Activated T-cell treated with anti-CD3 and anti-CD28 coated beads, Interleukin-2, amount 50 U/mL, for 4 hours (primary cell): ENCODE measurements around the gene EIF6. TPM values are rescaled to one million over a fixed set of nuclear protein-coding genes. Genes with fewer than 3 reads are reported as not detected.
A peak's percentile ranks its signal among the peaks of the same experiment; 100 is the strongest.

Experiments
- ATAC-seq, 2 donors: fragments of 200-7000 bp; cut with Tn5 transposase; one replicate each; pipeline ENCODE4 v1.10.0; 2021
- DNase-seq: peaks from one replicate; pipeline ENCODE4 v3.0.0-alpha.2; 2020
- H3K27me3 Mint-ChIP-seq: one replicate; pipeline ENCODE4 v1.8.0; 2021; ENCODE audit warnings: low read depth, mixed read lengths
- H3K36me3 Mint-ChIP-seq: one replicate; pipeline ENCODE4 v1.8.0; 2022; ENCODE audit warnings: mixed read lengths; ENCODE audit not compliant: insufficient read depth
- H3K4me1 Mint-ChIP-seq: one replicate; pipeline ENCODE4 v1.8.0; 2021; ENCODE audit warnings: low read depth, mixed read lengths
- H3K4me3 Mint-ChIP-seq: one replicate; pipeline ENCODE4 v1.8.0; 2021; ENCODE audit warnings: mild to moderate bottlenecking, moderate library complexity, mixed read lengths
- H3K9me3 Mint-ChIP-seq: one replicate; pipeline ENCODE4 v1.8.0; 2021; ENCODE audit warnings: mixed read lengths
- total RNA-seq, 3 donors: library from RNA; stranded (reverse); gene quantifications; one replicate each; pipeline ENCODE4 v1.2.1, GENCODE V29; 2021

Gene EIF6
- total RNA-seq, 3 donors from 2014 or later = 307 to 331 (median 310) TPM

DNA sequence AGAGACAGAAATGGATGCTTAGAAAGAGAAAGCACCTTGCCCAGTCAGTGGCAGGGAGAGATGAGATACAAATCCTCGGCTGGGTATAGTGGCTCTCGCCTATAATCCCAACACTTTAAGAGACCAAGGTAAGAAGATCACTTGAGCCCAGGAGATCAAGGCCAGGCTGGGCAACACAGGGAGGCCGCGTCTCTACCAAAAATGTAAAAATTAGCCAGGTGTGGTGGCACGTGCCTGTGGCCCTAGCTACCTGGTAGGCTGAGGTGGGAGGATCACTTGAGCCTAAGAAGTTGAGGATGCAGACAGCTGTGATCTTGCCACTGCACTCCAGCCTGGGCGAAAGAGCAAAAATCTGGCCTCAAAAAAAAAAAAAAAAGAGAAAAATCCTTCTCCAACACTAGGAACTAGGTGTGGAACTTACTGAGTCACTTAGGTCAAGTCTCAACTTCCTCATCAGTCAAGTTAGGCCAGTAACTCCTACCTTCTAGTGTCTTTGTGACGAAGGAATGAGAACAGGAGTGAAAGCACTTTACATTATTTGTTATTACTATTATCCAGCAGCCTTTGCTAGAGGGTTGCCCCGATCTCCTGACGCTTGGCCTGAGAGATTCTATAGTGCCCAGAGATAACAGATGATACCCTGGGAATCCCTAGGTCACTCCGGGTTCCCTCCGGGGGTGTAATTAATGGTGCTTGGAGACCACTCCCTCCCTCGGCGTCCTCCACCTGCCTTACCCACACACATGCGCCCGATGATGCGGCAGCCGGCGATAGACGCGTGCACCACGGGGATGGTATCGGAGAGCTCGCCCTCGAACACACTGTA, 918 bp downstream of the EIF6 start:
- peaks cover 21% of the 10 kb centered on the region for H3K36me3 Mint-ChIP-seq
- DNase-seq = no peak
- peak in 1 of 2 donors; percentile 52 for ATAC-seq

DNA sequence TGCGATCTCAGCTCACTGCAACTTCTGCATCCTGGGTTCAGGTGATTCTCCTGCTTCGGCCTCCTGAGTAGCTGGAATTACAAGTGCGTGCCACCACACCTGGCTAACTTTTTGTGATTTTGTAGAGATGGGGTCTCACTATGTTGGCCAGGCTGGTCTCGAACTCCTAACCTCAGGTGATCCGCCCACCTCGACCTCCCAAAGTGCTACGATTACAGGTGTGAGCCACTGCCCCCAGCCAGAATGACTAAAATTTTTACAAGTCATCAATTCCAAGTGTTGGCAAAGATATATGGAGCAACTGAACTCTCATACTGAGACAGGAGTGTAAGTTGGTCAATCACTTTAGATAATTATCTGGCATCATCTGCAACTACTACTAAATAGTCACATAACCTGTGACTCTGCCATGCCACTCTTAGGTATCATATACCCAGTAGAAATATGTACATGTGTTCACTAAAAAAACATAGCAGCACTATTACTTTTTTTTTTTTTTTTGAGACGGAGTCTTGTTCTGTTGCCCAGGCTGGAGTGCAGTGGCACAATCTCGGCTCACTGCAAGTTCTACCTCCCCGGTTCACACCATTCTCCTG, 3.0 kb downstream of the EIF6 start:
- Mint-ChIP-seq H3K36me3 (peaks cover 24% of the 10 kb centered on the region), H3K9me3 (no peaks in the 10 kb centered on the region), H3K27me3 (no peaks in the 10 kb centered on the region), H3K4me3 (no peak overlapping the region), H3K4me1 (peaks cover 36% of the 10 kb centered on the region)
- DNase-seq = no peak
- no peak for ATAC-seq

More for the DNA sequence above, 918 bp downstream of the EIF6 start:
- Mint-ChIP-seq H3K4me1 (peaks cover 29% of the 10 kb centered on the region), H3K9me3 (no peaks in the 10 kb centered on the region), H3K4me3 (peak overlapping the region; percentile 84), H3K27me3 (no peaks in the 10 kb centered on the region)

DNA sequence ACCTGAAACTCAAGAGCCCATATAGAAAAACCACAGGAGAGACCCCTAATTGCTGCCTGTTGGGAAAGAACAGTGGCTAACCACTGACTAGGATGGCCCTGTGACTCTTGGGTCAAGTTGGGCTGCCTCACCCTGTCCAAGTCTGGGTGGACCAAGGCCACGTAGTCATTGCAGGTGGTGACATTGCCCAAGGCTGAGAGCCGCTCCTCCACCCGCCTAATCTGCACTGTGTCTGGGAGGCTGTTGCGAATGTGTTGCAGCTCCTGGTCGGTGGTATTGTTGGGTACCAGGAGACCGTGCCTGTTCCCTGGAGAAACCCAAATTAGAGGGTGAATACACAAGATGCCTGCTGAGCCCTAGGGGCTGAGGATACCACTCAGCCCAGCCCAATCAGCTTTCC, 4.0 kb downstream of the EIF6 start:
- no peak for ATAC-seq
- DNase-seq = no peak
- H3K4me3 Mint-ChIP-seq = no peak overlapping the region
- no peaks in the 10 kb centered on the region for H3K27me3 Mint-ChIP-seq
- peaks cover 38% of the 10 kb centered on the region for H3K4me1 Mint-ChIP-seq
- no peaks in the 10 kb centered on the region for H3K9me3 Mint-ChIP-seq
- H3K36me3 Mint-ChIP-seq = peaks cover 24% of the 10 kb centered on the region

DNA sequence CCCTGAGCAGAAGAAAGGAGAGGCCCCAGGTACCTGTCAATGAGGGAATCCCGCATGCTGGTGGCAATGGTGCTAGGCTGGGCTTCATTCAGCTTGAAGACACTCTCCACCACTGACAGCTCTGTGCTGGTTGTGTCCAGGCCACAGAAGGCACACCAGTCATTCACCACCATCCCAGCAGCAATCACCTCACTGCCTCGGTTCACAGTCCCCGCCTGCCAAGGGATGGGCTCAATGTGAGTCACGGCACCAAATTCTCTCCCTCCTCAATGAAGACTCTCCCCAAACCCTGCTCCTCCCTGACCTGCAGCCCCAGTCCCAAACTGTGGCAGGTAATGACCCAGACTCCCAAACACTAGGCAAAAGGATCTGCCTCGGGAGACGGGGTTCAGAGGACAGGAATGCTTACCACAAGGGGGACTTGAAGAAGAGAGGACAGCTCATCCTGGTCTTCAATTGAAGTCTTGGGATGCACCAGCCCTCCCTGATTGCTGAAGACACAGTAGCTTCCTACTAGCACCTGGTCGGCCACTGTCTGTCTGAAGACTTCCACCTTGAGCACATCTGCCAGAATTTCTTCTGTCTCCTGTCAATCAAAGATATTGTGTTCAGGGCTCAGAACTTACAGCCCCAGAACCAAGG, 4.9 kb downstream of the EIF6 start:
- DNase-seq (no peak), ATAC-seq (no peak)
- Mint-ChIP-seq H3K4me1 (peaks cover 32% of the 10 kb centered on the region), H3K9me3 (no peaks in the 10 kb centered on the region), H3K4me3 (no peak overlapping the region), H3K27me3 (no peaks in the 10 kb centered on the region), H3K36me3 (peaks cover 24% of the 10 kb centered on the region)

DNA sequence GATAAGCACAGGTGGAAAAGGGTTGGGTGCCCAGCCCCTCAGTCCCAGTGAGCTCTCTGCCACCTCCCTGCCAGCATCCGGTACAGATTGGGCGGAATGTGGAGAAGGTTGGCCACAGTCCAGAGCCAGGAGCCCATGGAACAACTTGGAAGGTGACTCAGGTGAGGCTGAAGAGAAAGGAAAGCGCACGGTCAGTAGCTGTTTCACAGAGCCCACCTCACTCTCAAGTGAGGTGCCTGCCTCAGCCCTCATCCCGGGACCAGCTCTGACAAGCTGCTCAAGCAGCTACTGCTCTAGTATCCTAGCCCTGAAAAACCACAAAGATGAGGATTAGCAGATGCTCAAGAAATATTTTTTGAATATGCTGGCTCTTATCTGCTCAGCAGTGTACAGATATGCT, 5.5 kb downstream of the EIF6 start:
- Mint-ChIP-seq H3K4me1 (peaks cover 32% of the 10 kb centered on the region), H3K27me3 (no peaks in the 10 kb centered on the region), H3K9me3 (no peaks in the 10 kb centered on the region), H3K36me3 (peaks cover 24% of the 10 kb centered on the region), H3K4me3 (no peak overlapping the region)
- no peak for ATAC-seq
- no peak for DNase-seq

DNA sequence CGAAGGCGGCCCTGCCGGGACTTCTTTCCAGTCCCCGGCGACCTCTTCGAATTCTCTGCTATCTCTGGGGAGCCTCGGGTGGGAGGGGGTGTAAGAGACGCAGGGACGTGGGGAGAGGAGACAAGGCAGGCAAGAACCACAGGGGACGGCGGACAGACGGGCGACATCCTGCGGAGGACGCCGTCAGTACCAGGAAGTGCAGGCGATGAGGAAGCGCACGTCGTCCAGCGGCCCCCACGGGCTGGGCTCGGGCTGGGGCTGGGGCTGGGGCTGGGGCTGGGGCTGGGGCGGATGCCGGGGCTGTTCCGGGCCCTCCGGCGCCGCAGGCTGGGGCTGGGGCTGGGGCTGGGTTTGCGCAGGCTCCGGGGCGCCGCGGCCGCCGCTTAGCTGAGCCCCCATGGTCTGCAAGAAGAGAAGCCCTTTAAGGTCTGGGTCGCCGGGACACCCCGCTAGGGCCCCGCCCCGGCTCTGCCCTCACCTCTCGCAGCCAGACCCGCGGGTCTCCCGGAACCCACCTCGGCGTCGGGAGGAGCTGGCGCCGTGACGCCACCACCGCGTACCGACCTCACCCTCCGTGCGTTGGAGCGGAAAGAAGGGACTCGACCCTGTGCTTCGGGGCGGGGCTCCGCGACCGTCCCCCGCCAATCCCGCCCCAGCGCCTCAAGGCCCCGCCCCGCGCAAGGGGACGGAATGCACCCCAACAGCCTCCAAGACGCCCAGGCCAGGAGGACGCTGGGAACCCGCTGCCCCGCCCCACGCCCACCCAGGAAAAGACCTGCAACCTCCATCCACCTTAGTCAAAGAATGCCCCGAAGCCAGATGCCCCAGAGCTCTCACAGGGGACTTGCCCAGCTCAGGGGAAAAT, 6.8 kb downstream of the EIF6 start, which contains the start of gene MMP24OS:
MMP24OS (minus strand) TSS at position 592 of the 865 bp plus-strand sequence; CDS start at position 399, 193 bp downstream.
- H3K36me3 Mint-ChIP-seq = peaks cover 24% of the 10 kb centered on the region
- ATAC-seq = peak; percentile 95 to 96

DNA sequence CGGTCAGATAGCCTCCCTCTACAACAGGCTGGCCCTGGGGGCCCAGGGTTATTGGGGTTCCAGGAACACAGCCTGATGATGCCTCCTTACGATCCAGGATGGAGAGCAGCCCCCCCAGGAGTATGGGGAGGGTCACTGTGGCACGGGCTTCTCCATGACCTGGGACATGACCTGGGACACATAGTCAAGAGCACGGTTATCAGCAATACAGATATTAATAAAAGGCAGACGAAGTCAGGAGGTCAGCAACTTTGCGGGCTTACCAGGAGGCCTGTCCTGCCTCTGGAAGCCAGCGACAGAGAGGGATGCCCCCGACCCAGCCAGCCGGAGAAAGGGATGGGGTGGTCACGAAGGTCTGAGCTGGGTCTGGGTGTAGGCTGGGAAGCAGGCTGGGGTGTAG, 7.4 kb downstream of the EIF6 start:
- Mint-ChIP-seq H3K9me3 (no peaks in the 10 kb centered on the region), H3K36me3 (peaks cover 22% of the 10 kb centered on the region), H3K4me1 (peaks cover 20% of the 10 kb centered on the region), H3K27me3 (no peaks in the 10 kb centered on the region), H3K4me3 (peak overlapping the region; percentile 88)
- no peak for ATAC-seq
- DNase-seq = no peak

More for the DNA sequence above, 6.8 kb downstream of the EIF6 start, which contains the start of gene MMP24OS:
- no peaks in the 10 kb centered on the region for H3K27me3 Mint-ChIP-seq
- H3K4me1 Mint-ChIP-seq = peaks cover 24% of the 10 kb centered on the region
- peak; percentile 84 for DNase-seq
- H3K4me3 Mint-ChIP-seq = peak within 1 kb of the TSS; percentile 88
- no peaks in the 10 kb centered on the region for H3K9me3 Mint-ChIP-seq

DNA sequence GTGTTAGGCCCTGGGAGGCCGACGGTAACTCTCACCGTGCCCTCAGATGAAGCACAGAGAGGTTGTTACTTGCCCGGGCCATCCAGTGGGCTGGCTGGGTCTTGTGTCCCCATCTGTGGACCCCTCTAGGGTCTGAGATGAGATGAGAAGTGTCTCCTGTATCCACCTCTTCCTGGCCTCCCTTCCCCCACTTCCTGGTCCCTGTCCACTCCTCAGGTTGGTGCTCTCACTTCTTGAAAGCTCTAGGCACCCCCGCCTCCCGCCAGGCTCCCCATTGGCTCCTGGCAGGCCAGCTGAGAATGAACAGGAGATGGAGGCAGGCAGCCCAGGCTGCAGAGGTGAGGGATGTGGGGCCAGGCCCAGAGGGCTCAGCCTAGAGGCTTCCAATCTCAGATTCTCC, 8.2 kb downstream of the EIF6 start:
- H3K4me3 Mint-ChIP-seq = peak overlapping the region; percentile 88
- no peaks in the 10 kb centered on the region for H3K27me3 Mint-ChIP-seq
- H3K9me3 Mint-ChIP-seq = no peaks in the 10 kb centered on the region
- peaks cover 20% of the 10 kb centered on the region for H3K36me3 Mint-ChIP-seq
- peaks cover 19% of the 10 kb centered on the region for H3K4me1 Mint-ChIP-seq
- DNase-seq (no peak), ATAC-seq (no peak)

DNA sequence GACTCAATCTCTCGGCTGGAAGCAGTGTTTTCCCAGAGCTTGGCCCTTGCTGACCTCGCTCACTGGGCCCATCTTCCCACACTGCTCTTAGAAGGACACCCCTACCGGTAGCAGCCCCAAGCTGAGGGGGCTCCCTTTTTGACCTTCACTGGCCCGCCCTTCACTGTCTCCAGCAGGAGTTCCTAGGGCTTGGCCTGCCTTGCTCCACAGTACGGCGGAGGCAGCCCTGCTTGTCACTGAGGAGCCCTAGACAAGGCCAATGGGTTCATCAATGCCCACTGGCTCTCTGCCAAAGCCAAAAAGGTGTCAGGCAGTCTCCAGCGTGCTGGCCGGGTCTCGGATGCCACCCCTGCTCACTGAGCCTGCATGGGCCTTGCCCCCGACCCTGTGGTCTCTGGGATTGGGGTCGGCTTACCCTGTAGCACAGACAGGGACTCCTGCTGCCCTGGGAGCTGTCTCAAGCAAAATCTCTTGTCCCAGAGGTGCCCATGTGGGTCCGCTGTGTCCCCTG, 8.8 kb downstream of the EIF6 start:
- peaks cover 24% of the 10 kb centered on the region for H3K36me3 Mint-ChIP-seq
- no peaks in the 10 kb centered on the region for H3K9me3 Mint-ChIP-seq
- no peak for DNase-seq
- H3K27me3 Mint-ChIP-seq = no peaks in the 10 kb centered on the region
- no peak for ATAC-seq
- H3K4me1 Mint-ChIP-seq = peaks cover 19% of the 10 kb centered on the region
- H3K4me3 Mint-ChIP-seq = peak overlapping the region; percentile 88

DNA sequence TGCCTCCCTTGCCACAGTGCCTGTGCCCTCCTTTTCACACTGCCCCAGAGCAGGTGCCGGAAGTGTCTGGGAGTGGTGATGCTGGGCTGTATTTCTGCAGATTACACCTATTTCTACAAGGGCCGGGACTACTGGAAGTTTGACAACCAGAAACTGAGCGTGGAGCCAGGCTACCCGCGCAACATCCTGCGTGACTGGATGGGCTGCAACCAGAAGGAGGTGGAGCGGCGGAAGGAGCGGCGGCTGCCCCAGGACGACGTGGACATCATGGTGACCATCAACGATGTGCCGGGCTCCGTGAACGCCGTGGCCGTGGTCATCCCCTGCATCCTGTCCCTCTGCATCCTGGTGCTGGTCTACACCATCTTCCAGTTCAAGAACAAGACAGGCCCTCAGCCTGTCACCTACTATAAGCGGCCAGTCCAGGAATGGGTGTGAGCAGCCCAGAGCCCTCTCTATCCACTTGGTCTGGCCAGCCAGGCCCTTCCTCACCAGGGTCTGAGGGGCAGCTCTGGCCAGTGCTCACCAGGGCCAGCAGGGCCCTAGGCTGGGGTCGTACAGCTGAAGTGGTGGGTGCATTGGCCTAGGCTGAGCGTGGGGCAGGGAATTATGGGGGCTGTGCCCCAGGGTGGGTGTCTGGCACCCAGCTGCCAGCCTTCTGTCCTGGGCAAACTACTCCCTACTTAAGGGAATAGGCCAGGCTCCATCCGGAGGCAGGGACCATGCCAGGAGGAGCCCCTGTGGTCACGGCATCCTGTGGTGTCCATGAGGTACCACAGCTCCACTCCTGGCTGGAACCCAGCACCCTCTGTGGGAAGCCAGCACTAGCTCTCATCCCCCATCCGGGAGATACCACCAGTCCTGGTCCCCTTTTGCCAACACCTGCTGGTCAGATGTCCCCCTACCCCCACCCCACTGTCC, 10.1 kb downstream of the EIF6 start:
- peaks cover 15% of the 10 kb centered on the region for H3K4me1 Mint-ChIP-seq
- H3K27me3 Mint-ChIP-seq = no peaks in the 10 kb centered on the region
- H3K4me3 Mint-ChIP-seq = no peak overlapping the region
- ATAC-seq (no peak), DNase-seq (no peak)
- H3K36me3 Mint-ChIP-seq = peaks cover 11% of the 10 kb centered on the region
- H3K9me3 Mint-ChIP-seq = no peaks in the 10 kb centered on the region

DNA sequence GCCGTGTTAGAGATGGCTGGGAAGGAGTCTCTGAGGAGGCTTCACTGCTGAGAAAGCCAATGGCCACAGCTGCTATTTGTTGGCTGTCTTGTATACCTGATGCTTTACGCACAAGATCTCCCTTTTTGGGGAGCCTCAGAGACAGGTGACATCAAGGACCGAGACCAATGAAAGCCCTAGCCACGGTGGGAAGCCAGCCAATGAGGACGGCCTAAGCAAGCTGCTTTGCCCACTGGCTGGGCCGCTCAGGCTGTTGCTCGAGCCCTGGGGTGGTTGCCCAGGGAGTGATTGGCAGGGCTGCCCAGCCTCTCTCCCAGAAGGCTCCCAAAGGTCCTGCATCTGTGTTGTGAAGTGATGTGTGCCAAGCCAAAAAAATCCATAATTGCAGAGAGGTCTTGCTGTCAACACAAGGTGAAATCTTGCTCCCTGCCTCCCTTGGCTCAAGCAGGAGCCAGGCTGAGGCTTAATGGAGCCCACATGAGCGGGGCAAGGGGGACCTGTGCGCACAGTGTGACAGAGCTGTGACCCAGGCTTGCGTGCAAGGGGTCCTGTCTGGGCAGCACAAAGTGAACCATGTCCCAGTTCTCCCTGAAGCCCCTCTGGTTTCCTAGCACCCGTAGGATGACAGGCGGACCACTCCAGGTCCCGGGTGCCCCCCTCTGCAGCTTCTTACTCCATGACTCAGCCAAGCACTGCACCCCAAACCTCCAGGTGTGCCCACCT, 11.0 kb downstream of the EIF6 start:
- Mint-ChIP-seq H3K4me1 (peaks cover 18% of the 10 kb centered on the region), H3K9me3 (no peaks in the 10 kb centered on the region), H3K4me3 (no peak overlapping the region), H3K27me3 (no peaks in the 10 kb centered on the region), H3K36me3 (peaks cover 10% of the 10 kb centered on the region)
- ATAC-seq (no peak), DNase-seq (no peak)

DNA sequence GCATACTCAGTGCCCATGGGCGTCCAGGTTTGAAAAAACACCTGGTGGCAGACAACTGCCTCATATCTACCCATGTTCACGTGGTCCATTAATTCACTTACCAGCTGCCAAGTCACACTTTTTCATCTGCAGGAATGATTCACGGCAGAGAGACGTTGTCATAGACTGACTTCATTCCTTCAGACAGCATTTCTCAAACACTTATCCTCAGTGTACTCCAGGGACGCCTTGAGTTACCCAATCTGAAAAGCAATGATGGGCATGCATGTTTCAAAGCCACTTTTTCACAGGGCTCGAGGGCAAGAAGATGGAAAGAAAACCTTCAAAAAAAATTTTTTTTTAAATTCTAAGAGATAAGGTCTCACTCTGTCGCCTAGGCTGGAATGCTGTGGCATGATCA, 12.7 kb downstream of the EIF6 start:
- H3K27me3 Mint-ChIP-seq = no peaks in the 10 kb centered on the region
- no peaks in the 10 kb centered on the region for H3K9me3 Mint-ChIP-seq
- peaks cover 9% of the 10 kb centered on the region for H3K36me3 Mint-ChIP-seq
- H3K4me3 Mint-ChIP-seq = no peak overlapping the region
- DNase-seq = no peak
- ATAC-seq = no peak
- peaks cover 14% of the 10 kb centered on the region for H3K4me1 Mint-ChIP-seq
